Lower lobe of right lung (tissue), 2 donors: Measurements from ENCODE around the gene KDM4B. TPM values are rescaled to one million over a fixed set of nuclear protein-coding genes. Genes with fewer than 3 reads are reported as not detected.

Experiments used
- ATAC-seq, 2 donors: fragments of 200-7000 bp; cut with Tn5 transposase; one replicate each; pipeline ENCODE4 v1.9.1; 2020 to 2022; ENCODE audit warnings: mild to moderate bottlenecking in 2 of 2, moderate library complexity in 2 of 2
- DNase-seq: peaks from one replicate; pipeline ENCODE4 v3.0.0-alpha.2; 2020
- H3K27ac ChIP-seq: fragments of 200-600 bp; one replicate; pipeline ENCODE4 v1.8.0; 2022
- H3K27me3 ChIP-seq: fragments of 200-600 bp; one replicate; pipeline ENCODE4 v1.8.0; 2022; ENCODE audit warnings: low read depth
- H3K36me3 ChIP-seq: fragments of 200-600 bp; one replicate; pipeline ENCODE4 v1.8.0; 2022; ENCODE audit warnings: mild to moderate bottlenecking
- H3K4me1 ChIP-seq: fragments of 200-600 bp; one replicate; pipeline ENCODE4 v1.8.0; 2022
- H3K4me3 ChIP-seq: fragments of 200-600 bp; one replicate; pipeline ENCODE4 v1.8.0; 2022; ENCODE audit warnings: mild to moderate bottlenecking
- H3K9me3 ChIP-seq: fragments of 200-600 bp; one replicate; pipeline ENCODE4 v1.8.0; 2022
- intact Hi-C: fragments of 100-400 bp; cut with DNase I; formaldehyde crosslinking; loops from one replicate; pipeline ENCODE4 v1.11.0; 2022
- total RNA-seq: library from RNA; stranded (reverse); fragmentation: NEBNext Ultra II Directional; extraction: Animal tissue kit (Norgen Biotek cat#: 25700); gene quantifications from one replicate; pipeline ENCODE4 v1.2.1, GENCODE V29; 2021
- TF ChIP-seq, protein P1 (sequence below): fragments of 200-600 bp; IDR thresholded peaks from one replicate; pipeline ENCODE4 v1.8.0; 2022; ENCODE audit warnings: antibody characterized with exemption, mild to moderate bottlenecking
- donor health status: DM: no; HTN: yes; CAD: no; lungs with severe emphysema.

Gene KDM4B
- total RNA-seq, 1 donor from 2014 or later = 40.3 TPM

DNA sequence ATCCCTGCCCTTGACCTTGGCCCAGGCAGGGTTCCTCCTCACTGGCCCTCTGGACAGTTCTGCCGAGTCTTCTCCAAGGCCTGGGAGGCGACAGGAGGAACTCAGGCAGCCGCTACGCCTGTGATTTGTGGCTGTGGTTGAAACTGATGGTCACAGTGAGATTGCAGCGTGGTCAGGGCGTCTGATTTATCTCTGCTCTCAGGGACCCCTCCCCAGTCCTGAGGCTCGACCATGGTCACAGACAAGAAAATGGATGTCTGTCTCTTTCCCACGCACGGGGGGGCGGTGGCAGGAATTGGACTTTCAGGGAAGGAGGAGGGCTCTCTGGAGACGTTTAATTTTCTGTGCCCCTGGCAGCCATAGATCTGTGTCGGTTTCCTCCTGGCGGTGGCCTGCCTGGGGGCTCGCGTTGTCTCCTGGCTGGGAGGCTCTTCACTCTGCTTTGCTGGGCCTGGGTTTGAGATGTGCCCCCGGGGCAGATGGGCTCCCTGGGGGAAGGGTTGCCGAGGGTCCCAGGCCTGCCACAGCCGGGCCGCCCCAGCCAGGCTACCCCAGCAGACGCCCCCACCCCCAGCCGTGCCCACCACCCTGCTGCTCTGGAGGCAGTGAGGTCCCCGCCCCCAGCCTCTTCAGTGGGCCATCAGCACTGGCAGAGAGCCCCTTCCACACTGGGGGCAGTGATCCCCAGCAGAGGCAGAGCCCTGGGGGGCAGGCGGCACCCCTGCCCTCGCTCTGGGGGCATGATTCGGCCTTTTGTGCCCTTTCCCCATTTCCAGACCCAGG, 167.4 kb downstream of the KDM4B start:
- no peak for ATAC-seq
- no peak overlapping the region for H3K4me3 ChIP-seq
- no peaks in the 10 kb centered on the region for H3K9me3 ChIP-seq
- intact Hi-C loops = no loop called here
- H3K36me3 ChIP-seq = peaks cover 95% of the 10 kb centered on the region
- no peaks in the 10 kb centered on the region for H3K4me1 ChIP-seq
- H3K27ac ChIP-seq = no peak overlapping the region
- H3K27me3 ChIP-seq = no peaks in the 10 kb centered on the region
- TF ChIP-seq, protein P1, sequence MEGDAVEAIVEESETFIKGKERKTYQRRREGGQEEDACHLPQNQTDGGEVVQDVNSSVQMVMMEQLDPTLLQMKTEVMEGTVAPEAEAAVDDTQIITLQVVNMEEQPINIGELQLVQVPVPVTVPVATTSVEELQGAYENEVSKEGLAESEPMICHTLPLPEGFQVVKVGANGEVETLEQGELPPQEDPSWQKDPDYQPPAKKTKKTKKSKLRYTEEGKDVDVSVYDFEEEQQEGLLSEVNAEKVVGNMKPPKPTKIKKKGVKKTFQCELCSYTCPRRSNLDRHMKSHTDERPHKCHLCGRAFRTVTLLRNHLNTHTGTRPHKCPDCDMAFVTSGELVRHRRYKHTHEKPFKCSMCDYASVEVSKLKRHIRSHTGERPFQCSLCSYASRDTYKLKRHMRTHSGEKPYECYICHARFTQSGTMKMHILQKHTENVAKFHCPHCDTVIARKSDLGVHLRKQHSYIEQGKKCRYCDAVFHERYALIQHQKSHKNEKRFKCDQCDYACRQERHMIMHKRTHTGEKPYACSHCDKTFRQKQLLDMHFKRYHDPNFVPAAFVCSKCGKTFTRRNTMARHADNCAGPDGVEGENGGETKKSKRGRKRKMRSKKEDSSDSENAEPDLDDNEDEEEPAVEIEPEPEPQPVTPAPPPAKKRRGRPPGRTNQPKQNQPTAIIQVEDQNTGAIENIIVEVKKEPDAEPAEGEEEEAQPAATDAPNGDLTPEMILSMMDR = no peak
- no peak for DNase-seq

DNA sequence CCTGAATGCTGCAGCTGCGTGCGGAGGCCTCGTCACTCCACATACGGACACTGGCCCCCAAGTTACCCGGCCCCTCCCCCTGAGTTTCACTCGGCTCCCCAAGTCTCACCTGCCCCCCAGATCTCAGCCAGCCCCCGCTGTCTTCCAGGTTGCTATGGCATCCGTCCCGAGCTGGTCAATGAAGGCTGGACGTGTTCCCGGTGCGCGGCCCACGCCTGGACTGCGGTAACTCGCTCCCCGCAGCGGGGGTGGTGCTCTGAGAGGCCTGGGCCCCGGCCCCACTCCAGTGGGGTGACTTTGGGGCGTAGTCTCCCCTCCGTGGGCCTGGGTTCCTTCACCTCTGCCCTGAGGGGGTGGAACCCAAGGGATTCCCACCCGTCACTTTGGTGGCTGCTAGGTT, 168.2 kb downstream of the KDM4B start:
- intact Hi-C loops = no loop called here
- ATAC-seq (no peak), DNase-seq (no peak)
- Histone ChIP-seq H3K27ac (no peak overlapping the region), H3K4me3 (no peak overlapping the region), H3K36me3 (peaks cover 94% of the 10 kb centered on the region), H3K9me3 (no peaks in the 10 kb centered on the region), H3K27me3 (no peaks in the 10 kb centered on the region), H3K4me1 (no peaks in the 10 kb centered on the region)
- TF ChIP-seq, protein P1 = no peak

DNA sequence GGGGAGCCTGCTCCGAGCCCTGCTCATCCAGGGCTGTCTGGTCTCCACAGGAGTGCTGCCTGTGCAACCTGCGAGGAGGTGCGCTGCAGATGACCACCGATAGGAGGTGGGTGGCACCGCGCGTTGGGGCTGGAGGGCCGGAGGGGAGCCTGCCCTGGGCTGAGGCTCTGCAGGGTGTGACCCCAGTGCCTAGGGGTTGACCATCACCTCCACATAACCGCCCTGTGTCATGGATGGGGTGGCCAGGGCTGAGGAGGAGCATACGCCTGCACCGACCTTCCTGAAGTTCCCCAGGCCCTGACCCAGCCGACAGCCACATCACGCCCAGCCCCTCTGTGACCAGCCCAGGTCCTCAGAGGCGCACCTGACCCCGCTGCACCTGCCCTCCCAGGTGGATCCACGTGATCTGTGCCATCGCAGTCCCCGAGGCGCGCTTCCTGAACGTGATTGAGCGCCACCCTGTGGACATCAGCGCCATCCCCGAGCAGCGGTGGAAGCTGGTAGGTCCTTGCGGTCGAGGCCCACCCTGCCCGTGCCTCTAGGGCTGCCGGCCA, 168.7 kb downstream of the KDM4B start:
- Histone ChIP-seq H3K27me3 (no peaks in the 10 kb centered on the region), H3K4me3 (no peak overlapping the region), H3K36me3 (peaks cover 94% of the 10 kb centered on the region), H3K27ac (no peak overlapping the region), H3K4me1 (no peaks in the 10 kb centered on the region), H3K9me3 (no peaks in the 10 kb centered on the region)
- DNase-seq (no peak), ATAC-seq (no peak)
- intact Hi-C loops = no loop called here
- TF ChIP-seq, protein P1 = no peak

DNA sequence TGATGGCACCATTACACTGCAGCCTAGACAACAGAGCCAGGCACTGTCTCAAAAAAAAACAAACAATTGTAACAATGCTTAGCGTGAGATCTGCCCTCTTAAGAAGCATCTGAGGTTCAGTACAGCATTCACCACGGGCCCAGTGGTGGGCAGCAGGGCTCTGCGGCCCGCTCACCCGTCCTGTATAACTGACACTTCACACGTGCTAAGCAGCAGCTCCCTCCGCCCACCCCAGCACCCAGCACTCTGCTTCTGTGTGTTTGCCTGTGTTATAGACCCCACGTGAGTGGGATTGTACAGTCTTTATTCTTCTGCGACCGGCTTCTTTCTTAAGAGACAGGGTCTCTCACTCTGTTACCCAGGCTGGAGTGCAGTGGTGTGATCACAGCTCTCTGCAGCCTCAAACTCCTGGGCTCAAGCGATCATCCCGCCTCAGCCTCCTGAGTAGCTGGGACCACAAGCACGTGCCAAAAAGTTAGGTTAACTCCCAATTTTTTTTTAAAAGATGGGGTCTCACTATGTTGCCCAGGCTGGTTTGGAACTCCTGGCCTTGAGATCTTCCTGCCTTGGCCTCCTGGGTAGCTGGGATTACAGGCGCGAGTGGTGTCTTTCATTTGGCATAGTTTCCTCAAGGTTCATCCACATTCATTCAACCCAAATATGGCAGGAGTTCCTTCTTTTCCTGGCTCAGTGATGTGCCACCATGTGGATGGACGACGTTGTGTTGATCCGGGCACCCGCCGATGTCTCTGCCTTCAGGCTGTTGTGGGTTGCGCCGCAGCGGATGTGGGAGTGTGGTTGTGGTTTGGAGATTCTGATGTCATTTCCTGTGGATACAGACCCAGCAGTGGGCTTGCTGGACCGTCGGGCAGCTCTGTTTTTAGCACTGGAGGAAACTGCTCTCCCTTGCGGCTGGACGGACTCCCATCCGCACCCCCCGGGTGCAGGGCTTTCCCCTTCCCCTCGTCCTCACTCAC, 170.0 kb downstream of the KDM4B start:
- peak; percentile 33 to 43 for ATAC-seq
- intact Hi-C loops = no loop called here
- Histone ChIP-seq H3K9me3 (no peaks in the 10 kb centered on the region), H3K4me1 (no peaks in the 10 kb centered on the region), H3K27me3 (no peaks in the 10 kb centered on the region), H3K4me3 (no peak overlapping the region), H3K27ac (no peak overlapping the region), H3K36me3 (peaks cover 94% of the 10 kb centered on the region)
- DNase-seq = peak; percentile 72
- TF ChIP-seq, protein P1 = no peak

DNA sequence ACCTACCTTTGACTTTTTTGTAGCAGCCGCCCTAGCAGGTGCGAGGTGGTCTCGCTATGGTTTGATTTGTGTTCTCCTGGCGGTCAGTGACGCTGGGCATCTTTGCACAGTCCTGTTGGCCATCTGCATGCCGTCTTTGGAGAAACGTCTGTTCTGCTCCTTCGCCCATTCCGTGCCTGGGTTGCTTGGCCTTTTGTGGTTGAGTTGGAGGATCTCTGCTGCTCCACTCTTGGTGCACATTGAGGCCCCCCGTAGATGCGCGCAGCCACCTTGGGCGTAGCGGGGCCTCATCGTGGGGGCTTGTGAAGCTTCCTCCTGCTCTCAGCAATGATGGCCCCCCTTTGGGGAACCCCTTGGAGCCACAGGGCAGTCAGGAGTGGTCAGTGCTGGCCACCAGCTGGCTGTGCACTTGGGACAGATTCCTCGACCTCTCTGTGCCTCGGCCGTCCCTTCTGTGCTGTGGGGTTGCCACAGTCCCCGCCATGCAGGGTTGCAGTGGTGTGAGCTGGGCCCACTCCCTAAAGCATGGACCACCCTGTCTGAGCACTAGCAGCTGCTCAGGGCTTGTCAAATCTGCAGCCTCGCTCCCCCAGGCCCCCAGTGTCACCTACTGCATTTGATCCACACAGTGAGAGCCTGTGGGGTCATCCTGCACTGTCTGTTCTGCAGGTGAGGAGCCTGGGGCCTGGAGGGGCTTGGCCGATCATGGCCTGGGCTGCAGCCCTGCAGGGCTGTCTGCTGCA, 170.8 kb downstream of the KDM4B start:
- ATAC-seq (no peak), DNase-seq (no peak)
- H3K27me3 ChIP-seq = no peaks in the 10 kb centered on the region
- intact Hi-C loops = no loop called here
- H3K4me3 ChIP-seq = no peak overlapping the region
- no peaks in the 10 kb centered on the region for H3K9me3 ChIP-seq
- no peaks in the 10 kb centered on the region for H3K4me1 ChIP-seq
- TF ChIP-seq, protein P1 = no peak
- H3K27ac ChIP-seq = no peak overlapping the region
- H3K36me3 ChIP-seq = peaks cover 94% of the 10 kb centered on the region
